HepG2 (cell line): ENCODE data around the gene STRN4. TPM values are rescaled to one million over a fixed set of nuclear protein-coding genes. Genes with fewer than 3 reads are reported as not detected.

ENCODE experiments used
- BCL6 ChIP-seq: IDR thresholded peaks from 2 replicates; pipeline ENCODE4 v1.6.1; 2016; ENCODE audit warnings: missing genetic modification reagents, missing compliant biosample characterization
- CCDC6 ChIP-seq: sonication (generic); formaldehyde crosslinking; IDR thresholded peaks from 2 replicates; pipeline ENCODE4 v1.8.1; 2022; ENCODE audit warnings: mild to moderate bottlenecking, missing genetic modification reagents, moderate library complexity
- ESRRA ChIP-seq: sonication (generic); formaldehyde crosslinking; IDR thresholded peaks from 2 replicates; pipeline ENCODE4 v1.5.1; 2020; ENCODE audit warnings: mild to moderate bottlenecking, low read depth, missing genetic modification reagents
- GLI4 ChIP-seq: sonication (generic); formaldehyde crosslinking; IDR thresholded peaks from 2 replicates; pipeline ENCODE4 v1.5.1; 2020; ENCODE audit warnings: missing genetic modification reagents, mild to moderate bottlenecking, moderate library complexity, borderline replicate concordance
- GPN1 ChIP-seq: sonication (generic); formaldehyde crosslinking; IDR thresholded peaks from 2 replicates; pipeline ENCODE4 v1.5.1; 2020; ENCODE audit warnings: missing genetic modification reagents, borderline replicate concordance
- HNF4G ChIP-seq, 2 experiments: sonication (generic) in 1 of 2; formaldehyde crosslinking in 1 of 2; IDR thresholded peaks; 2 replicates each; pipeline versions ENCODE4 v1.4.0 to v1.6.1; 2011 to 2020; ENCODE audit warnings: borderline replicate concordance in 2 of 2, low read depth in 2 of 2, mild to moderate bottlenecking in 2 of 2, low read length in 1 of 2, missing genetic modification reagents in 1 of 2, moderate library complexity in 1 of 2
- KDM1A ChIP-seq: IDR thresholded peaks from 2 replicates; pipeline ENCODE4 v1.6.1; 2016; ENCODE audit warnings: missing compliant biosample characterization
- MED8 ChIP-seq: sonication (generic); formaldehyde crosslinking; IDR thresholded peaks from 2 replicates; pipeline ENCODE4 v1.8.1; 2023; ENCODE audit warnings: mild to moderate bottlenecking, missing genetic modification reagents; ENCODE audit not compliant: insufficient replicate concordance
- MXI1 ChIP-seq: IDR thresholded peaks from 3 replicates; pipeline ENCODE4 v1.6.1; 2012; ENCODE audit warnings: low read depth, low read length, inconsistent platforms, borderline replicate concordance
- NR2F6 ChIP-seq, 2 experiments: IDR thresholded peaks; 2 replicates each; pipeline ENCODE4 v1.6.1; 2016; ENCODE audit warnings: antibody characterized with exemption in 1 of 2, mild to moderate bottlenecking in 1 of 2
- REPIN1 ChIP-seq: sonication (generic); formaldehyde crosslinking; IDR thresholded peaks from 2 replicates; pipeline ENCODE4 v1.8.0; 2022; ENCODE audit warnings: missing genetic modification reagents, low read depth, mild to moderate bottlenecking, borderline replicate concordance
- SATB2 ChIP-seq: sonication (generic); formaldehyde crosslinking; IDR thresholded peaks from 2 replicates; pipeline ENCODE4 v1.5.0; 2020; ENCODE audit warnings: missing genetic modification reagents
- YY1 ChIP-seq: IDR thresholded peaks from 2 replicates; pipeline ENCODE4 v1.6.1; 2011; ENCODE audit warnings: low read length, low read depth, moderate library complexity, mild to moderate bottlenecking; ENCODE audit not compliant: insufficient read depth, insufficient replicate concordance
- ZFP36L1 ChIP-seq: sonication (generic); formaldehyde crosslinking; IDR thresholded peaks from 2 replicates; pipeline ENCODE4 v1.8.0; 2022; ENCODE audit warnings: mild to moderate bottlenecking, missing genetic modification reagents, moderate library complexity
- ZNF205 ChIP-seq: IDR thresholded peaks from 2 replicates; pipeline ENCODE4 v1.6.1; 2018; ENCODE audit warnings: missing biosample characterization, missing genetic modification reagents
- ZNF629 ChIP-seq: sonication (generic); formaldehyde crosslinking; conservative IDR thresholded peaks from 2 replicates; pipeline ENCODE4 v1.5.0; 2020; ENCODE audit warnings: missing genetic modification reagents
- ZNF670 ChIP-seq: sonication (generic); formaldehyde crosslinking; IDR thresholded peaks from 2 replicates; pipeline ENCODE4 v1.8.0; 2022; ENCODE audit warnings: mild to moderate bottlenecking, missing genetic modification reagents, borderline replicate concordance
- ZNF709 ChIP-seq: sonication (generic); formaldehyde crosslinking; IDR thresholded peaks from 2 replicates; pipeline ENCODE4 v1.5.0; 2020; ENCODE audit warnings: mild to moderate bottlenecking, missing genetic modification reagents
- ZSCAN20 ChIP-seq: sonication (generic); formaldehyde crosslinking; IDR thresholded peaks from 2 replicates; pipeline ENCODE4 v1.4.0; 2020; ENCODE audit warnings: missing genetic modification reagents, mild to moderate bottlenecking, borderline replicate concordance
- polyA plus RNA-seq, 8 experiments: library from polyadenylated mRNA; depleted of rRNA in 3 of 8; stranded (reverse) in 7 of 8; unstranded in 1 of 8; fragments of >200 nt; fragmentation: Illumina TruSeq in 4 of 8; extraction: Trizol in 4 of 8; gene quantifications; 2 replicates each; pipeline versions ENCODE4 v1.2.1 to v1.2.3, GENCODE V29; 2011 to 2016; ENCODE audit warnings: low read depth in 4 of 8, missing spikeins in 1 of 8, mixed read lengths in 1 of 8; ENCODE audit not compliant: insufficient read depth in 1 of 8
- total RNA-seq, 5 experiments: library from RNA; depleted of rRNA; stranded (reverse); fragments of >200 nt; fragmentation: Illumina TruSeq; extraction: Trizol; gene quantifications; 2 replicates each; pipeline ENCODE4 v1.2.3, GENCODE V29; 2016; ENCODE audit warnings: low read depth in 1 of 5
- TF ChIP-seq, protein P1 (sequence below): IDR thresholded peaks from 2 replicates; pipeline ENCODE4 v1.6.1; 2016; ENCODE audit warnings: low read depth, control low read depth
- TF ChIP-seq, protein P2 (sequence below): sonication (generic); formaldehyde crosslinking; IDR thresholded peaks from 2 replicates; pipeline ENCODE4 v1.4.0; 2020; ENCODE audit warnings: mild to moderate bottlenecking, missing genetic modification reagents
- TF ChIP-seq, protein P3 (sequence below): sonication (generic); formaldehyde crosslinking; IDR thresholded peaks from 2 replicates; pipeline ENCODE4 v1.5.0; 2020; ENCODE audit warnings: mild to moderate bottlenecking, missing genetic modification reagents, borderline replicate concordance
- TF ChIP-seq, protein P4 (sequence below): sonication (generic); formaldehyde crosslinking; IDR thresholded peaks from 2 replicates; pipeline ENCODE4 v1.9.0; 2021; ENCODE audit warnings: missing genetic modification reagents, borderline replicate concordance

The STRN4 gene
- total and polyA plus RNA-seq, 2 of the 13 experiments (the other 11 are each of a cell fraction or from before 2014, with no cell fraction given) = 43.1 to 57.3 TPM

DNA sequence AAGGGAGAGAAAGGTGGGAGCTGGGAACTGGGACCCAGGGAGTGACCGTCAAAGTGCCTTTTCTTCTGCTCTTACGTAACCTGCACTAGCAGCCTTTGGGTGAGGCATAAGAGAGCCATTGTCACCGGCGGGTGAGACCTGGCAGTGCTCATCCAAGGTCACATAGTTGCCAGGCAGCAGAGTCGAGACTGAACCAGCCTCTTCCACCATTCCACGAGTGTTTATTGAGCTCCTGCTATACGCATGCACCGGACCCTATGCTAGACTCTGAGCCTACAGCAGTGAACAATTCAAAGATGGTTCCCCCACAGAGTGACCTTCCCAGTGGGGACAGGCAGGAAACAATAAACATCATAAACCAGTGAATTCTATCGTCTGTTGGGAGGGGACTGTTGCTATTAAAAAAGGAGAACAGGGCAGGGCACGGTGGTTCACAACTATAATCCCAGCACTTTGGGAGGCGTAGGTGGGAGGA is 18.6 kb upstream of the STRN4 start (continued):
- TF ChIP-seq SATB2 (CRISPR knock-in tag) (no peak), ESRRA (CRISPR knock-in tag) (0 out of 2 replicates have a peak, but pooled peaks have one; percentile 70), BCL6 (CRISPR knock-in tag) (peak; percentile 64), GLI4 (0 out of 2 replicates have a peak, but pooled peaks have one; percentile 36), YY1 (peak; percentile 55), KDM1A (CRISPR knock-in tag) (peak; percentile 76), CCDC6 (CRISPR knock-in tag) (no peak), ZNF709 (CRISPR knock-in tag) (no peak), NR2F6 (IDR thresholded peaks at IDR 0.05) (peak; percentile 55), NR2F6 (CRISPR knock-in tag; IDR thresholded peaks at IDR 0.05) (peak; percentile 76), ZNF205 (CRISPR knock-in tag) (0 out of 2 replicates have a peak, but pooled peaks have one; percentile 28), ZNF629 (CRISPR knock-in tag) (no peak), ZFP36L1 (CRISPR knock-in tag) (0 out of 2 replicates have a peak, but pooled peaks have one; percentile 47), ZNF670 (0 out of 2 replicates have a peak, but pooled peaks have one; percentile 33), REPIN1 (CRISPR knock-in tag) (0 out of 2 replicates have a peak, but pooled peaks have one; percentile 25), MED8 (CRISPR knock-in tag) (no peak), ZSCAN20 (CRISPR knock-in tag) (no peak), HNF4G (IDR thresholded peaks at IDR 0.05; ENCODE audit: borderline replicate concordance, low read depth, low read length) (peak; percentile 25; the same call in 1 of the 2 replicates), HNF4G (CRISPR knock-in tag; IDR thresholded peaks at IDR 0.05; ENCODE audit: borderline replicate concordance, low read depth) (no peak), MXI1 (peak; percentile 32; the same call in 1 of the 3 replicates), GPN1 (no peak)
- TF ChIP-seq, protein P1, sequence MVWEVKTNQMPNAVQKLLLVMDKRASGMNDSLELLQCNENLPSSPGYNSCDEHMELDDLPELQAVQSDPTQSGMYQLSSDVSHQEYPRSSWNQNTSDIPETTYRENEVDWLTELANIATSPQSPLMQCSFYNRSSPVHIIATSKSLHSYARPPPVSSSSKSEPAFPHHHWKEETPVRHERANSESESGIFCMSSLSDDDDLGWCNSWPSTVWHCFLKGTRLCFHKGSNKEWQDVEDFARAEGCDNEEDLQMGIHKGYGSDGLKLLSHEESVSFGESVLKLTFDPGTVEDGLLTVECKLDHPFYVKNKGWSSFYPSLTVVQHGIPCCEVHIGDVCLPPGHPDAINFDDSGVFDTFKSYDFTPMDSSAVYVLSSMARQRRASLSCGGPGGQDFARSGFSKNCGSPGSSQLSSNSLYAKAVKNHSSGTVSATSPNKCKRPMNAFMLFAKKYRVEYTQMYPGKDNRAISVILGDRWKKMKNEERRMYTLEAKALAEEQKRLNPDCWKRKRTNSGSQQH (CRISPR knock-in tag) = 0 out of 2 replicates have a peak, but pooled peaks have one; percentile 39
- TF ChIP-seq, protein P2, sequence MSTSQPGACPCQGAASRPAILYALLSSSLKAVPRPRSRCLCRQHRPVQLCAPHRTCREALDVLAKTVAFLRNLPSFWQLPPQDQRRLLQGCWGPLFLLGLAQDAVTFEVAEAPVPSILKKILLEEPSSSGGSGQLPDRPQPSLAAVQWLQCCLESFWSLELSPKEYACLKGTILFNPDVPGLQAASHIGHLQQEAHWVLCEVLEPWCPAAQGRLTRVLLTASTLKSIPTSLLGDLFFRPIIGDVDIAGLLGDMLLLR (CRISPR knock-in tag) = no peak
- TF ChIP-seq, protein P3, sequence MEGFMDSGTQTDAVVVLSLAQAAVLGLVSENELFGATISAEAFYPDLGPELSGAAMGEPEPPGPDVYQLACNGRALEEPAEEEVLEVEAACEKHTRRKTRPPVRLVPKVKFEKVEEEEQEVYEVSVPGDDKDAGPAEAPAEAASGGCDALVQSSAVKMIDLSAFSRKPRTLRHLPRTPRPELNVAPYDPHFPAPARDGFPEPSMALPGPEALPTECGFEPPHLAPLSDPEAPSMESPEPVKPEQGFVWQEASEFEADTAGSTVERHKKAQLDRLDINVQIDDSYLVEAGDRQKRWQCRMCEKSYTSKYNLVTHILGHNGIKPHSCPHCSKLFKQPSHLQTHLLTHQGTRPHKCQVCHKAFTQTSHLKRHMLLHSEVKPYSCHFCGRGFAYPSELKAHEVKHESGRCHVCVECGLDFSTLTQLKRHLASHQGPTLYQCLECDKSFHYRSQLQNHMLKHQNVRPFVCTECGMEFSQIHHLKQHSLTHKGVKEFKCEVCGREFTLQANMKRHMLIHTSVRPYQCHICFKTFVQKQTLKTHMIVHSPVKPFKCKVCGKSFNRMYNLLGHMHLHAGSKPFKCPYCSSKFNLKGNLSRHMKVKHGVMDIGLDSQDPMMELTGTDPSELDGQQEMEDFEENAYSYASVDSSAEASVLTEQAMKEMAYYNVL (CRISPR knock-in tag) = no peak
- TF ChIP-seq, protein P4, sequence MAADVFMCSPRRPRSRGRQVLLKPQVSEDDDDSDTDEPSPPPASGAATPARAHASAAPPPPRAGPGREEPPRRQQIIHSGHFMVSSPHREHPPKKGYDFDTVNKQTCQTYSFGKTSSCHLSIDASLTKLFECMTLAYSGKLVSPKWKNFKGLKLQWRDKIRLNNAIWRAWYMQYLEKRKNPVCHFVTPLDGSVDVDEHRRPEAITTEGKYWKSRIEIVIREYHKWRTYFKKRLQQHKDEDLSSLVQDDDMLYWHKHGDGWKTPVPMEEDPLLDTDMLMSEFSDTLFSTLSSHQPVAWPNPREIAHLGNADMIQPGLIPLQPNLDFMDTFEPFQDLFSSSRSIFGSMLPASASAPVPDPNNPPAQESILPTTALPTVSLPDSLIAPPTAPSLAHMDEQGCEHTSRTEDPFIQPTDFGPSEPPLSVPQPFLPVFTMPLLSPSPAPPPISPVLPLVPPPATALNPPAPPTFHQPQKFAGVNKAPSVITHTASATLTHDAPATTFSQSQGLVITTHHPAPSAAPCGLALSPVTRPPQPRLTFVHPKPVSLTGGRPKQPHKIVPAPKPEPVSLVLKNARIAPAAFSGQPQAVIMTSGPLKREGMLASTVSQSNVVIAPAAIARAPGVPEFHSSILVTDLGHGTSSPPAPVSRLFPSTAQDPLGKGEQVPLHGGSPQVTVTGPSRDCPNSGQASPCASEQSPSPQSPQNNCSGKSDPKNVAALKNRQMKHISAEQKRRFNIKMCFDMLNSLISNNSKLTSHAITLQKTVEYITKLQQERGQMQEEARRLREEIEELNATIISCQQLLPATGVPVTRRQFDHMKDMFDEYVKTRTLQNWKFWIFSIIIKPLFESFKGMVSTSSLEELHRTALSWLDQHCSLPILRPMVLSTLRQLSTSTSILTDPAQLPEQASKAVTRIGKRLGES (CRISPR knock-in tag) = no peak
